Stimulated activated CD4-positive, alpha-beta T cell treated with anti-CD3 and anti-CD28 coated beads, Interleukin-2, amount 100 ng/mL, for 4 hours (primary cell): ENCODE data around the gene CRYGS.
"Not testable (repeated sequence)": the region's sequence is repeated elsewhere in the genome, so short reads cannot be mapped to it uniquely, and the experiment has no call there.

Experiments
- DNase-seq: peaks from one replicate; pipeline ENCODE4 v3.0.0-alpha.2; 2020; ENCODE audit warnings: low read depth

Gene CRYGS

DNA sequence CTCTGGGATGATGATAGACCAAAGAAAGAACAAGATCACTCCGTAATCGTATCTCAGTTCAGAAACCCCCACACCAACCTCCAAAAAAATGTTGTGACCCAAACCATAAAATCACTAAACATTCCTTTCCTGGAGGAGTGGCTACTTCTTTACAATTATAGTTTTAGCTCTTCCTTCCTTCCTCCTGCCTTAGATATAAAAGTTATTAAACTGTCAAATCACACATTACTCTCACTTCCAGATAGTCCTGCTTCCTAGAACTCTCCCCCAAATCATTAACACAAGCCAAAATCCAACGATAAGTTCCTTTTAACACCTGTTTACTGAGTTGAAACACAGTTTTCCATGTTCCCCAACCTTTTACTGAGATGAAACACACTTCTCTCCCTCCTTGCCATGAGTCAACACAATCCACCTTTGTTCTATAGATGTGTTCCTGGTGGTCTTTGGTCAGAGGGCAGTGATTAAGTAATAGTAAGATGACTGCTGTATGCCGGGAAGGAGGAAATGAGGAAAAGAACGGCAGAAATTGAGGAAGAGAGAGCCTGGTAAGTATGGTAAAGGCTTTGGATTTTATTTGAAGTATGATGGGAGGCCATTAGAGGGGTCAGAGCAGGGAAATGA is 8.3 kb upstream of the CRYGS start:
- DNase-seq, result no peak

GRCh38 chr3:186551387-186551786 is 7.2 kb upstream of the CRYGS start:
- no peak for DNase-seq

- DNase-seq, result no peak
Measured at GRCh38 chr3:186549497-186549896, 5.3 kb upstream of the CRYGS start.

DNA sequence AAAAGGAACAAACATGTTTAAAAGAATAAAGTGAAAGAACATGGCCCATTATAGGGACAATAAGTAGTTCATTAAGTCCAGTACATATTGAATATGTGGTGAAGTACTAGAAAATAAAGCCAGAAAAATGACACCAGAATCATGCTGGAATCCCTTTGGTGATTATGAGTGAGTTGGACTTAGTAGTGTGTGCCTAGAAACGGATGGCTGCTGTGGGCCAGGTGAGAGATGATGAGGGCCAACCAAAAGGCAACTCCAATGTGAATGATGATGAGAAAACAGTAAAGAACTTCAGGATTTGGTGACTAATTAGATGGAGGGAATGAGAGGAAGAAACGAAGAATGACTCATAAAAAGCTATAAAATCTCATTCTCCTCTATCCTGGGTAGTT is 3.3 kb downstream of the CRYGS start:
- no peak for DNase-seq

GRCh38 chr3:186540221-186540834 is 3.9 kb downstream of the CRYGS start:
- peak; percentile 79 for DNase-seq

- no peak for DNase-seq
Measured at GRCh38 chr3:186538779-186539178, 5.4 kb downstream of the CRYGS start.

DNA sequence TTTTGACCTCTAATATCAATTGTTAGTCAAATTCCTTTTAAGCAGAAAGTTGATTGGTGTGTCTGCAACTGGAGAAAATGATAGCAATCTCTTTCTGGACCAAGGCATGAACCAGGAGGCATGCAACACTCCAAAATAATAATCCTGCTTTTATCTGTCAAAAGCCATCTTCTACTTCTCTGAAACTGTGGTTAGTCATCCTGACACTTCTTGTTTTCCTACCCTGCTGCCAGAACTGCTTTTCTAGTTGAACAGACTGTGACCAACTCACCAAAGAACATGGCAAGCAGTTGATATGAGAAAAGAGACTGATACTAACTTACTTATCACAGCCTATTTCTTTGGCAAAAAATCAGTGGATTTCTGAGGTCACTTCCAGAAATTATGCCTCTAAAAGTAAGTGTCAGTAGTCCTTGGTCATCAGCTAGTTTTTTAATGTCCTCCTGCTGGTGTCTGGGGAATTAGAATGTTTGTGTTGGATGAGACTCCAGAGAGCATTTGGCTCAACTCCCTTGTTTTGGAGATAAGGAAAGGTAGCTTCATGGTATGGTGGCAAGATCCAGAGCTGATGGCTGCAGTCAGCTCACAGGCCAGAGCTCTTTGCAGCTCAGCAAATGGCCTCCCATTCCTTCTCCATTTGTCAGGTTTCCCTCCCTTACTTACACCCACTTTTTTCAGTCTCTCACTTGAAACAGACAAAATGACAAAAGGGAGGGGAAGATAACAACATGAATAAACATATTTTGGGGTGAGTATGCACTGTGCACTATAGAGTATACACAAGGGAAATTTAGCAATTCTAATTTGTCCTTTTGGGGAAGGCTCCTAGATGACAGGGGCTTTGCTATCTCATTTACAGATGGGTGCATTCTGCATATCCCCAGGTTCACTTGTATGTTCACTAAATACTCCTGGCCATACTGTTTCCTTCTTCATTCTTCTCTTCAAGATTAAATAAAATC is 7.0 kb downstream of the CRYGS start:
- no peak for DNase-seq

DNA sequence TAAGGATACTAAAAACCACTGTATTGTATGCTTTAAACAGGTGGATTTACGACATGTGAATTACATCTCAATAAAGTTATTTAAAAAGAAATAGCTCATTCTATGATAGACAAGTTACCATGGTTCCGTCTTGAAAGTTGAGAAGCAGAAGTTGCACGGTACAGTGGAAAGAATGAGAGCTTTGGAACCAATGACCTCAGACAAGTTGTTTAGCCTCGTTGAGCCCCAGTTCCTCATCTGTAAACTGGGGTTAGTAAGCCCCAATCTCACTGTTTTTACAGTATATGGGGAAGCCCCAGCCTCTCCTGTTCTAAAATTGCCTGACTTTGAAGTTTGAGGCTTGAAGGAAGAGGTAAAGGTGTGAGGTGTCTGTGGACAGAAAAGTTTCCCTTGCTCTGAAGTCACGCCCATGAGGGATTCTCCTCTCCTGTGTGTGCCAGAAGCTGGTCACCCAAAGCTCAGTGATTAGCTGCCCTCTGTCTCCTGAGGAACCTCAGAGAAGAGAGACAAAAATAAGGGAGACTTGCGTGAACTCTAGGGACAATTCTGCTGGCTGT is 10.0 kb downstream of the CRYGS start:
- DNase-seq, result peak; percentile 45

DNA sequence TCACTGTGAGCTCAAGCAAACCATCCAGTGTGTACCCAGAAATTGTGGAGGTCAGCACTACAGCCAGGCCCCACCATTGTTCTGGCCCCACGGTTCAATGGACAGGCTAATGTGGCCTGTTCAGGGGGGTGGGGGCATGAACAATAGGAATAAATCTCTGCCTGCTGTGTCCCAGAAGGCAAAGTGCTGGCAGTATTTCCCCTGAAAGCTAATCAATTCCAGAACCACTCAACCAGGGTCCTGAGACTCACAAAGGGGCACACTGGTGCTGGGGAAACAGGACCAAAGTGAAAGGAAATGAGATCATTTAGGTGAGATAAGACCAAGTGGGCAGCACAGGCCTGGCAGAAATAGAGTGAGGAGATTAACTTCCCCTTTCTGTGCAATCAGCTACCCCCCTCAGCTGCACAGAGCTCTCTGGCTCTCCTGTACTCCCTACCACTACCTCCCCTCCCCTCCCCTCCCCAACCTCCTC is 11.5 kb downstream of the CRYGS start:
- no peak for DNase-seq

DNA sequence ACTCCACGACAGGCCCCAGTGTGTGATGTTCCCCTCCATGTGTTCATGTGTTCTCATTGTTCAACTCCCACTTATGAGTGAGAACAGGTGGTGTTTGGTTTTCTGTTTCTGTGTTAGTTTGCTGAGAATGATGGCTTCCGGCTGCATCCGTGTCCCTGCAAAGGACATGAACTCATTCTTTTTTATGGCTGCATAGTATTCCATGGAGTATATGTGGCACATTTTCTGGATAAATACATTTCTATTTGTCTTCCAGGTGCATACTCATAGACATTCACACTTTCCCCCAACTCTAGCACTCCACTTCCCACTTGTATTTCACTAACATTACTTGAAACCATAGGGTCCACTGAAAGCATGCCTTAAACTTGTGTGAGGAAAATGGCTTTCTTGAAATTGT is 12.5 kb downstream of the CRYGS start:
- not testable (repeated sequence) for DNase-seq

DNA sequence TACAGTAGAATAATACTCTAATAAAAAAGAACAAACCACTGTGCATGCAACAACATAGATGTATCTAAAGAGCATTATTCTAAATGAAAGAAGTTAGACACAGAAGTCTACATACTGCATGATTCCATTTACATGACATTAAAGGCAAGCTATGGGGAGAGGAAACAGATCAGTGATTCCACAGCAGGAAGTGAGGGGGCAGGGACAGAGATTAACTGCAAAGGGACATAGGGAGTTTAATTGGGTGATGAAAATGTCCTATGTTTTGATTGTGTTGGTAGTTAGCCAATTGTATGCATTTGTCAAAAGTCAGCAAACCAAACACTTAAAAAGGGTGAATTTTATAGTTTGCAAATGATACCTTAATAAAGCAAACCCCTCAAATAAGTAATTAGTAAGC is 13.8 kb downstream of the CRYGS start:
- DNase-seq, result no peak

DNA sequence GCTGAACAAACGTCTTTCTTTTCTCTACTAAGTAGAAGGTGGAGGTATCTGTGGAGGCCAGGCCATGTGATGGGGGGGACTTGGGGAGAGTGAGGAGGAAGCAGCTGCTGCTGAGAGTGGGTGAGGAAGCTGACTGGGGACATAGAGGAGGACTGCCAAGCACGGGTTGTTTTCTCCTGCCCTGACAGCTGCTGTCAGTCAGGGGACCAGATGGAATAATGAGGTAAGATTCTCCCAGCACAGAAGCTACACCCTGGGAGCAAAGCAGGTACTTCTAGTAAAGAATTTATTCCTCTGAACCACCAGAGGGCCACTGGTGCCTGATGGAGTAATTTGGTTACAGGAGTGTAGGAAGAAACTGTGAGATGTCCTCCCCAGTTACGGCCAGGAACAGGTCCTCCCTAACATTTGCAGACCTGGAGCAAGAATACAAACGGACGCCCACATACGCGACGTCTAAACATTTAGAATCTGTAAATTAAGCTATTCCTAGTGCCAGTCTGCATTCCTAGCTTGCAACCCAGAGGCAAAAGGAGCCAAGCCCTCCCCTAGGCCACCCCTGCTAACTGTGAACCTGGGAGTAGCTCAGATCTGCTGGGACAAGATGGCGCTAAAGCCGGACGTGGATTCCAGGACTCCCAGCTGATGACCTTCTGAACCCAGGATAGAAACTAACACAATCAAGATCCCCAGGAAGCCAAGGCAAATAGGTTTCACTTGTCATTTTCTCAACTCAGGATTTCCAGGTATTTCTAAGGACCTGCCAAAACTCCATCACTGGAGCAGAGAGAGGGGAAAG is 14.8 kb downstream of the CRYGS start:
- no peak for DNase-seq

DNA sequence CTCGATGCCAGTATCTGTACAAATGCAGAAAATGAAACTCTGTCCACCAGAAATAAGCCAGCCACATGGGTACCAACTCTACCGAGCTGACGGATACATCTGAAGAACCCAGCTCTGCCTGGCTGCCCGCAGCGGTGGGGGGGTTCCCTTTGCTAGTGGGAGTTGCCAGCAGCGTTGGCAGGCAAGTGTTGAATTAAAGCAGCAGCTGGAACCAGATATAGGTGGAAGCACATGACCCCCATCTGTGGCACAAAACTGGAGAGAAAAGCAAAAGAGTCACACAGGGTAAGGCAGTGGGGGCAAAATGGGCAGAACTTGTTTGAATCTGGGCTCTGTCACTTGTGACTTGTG is 17.9 kb downstream of the CRYGS start:
- no peak for DNase-seq

- DNase-seq, result no peak
Measured at GRCh38 chr3:186525369-186526255, 18.6 kb downstream of the CRYGS start.

GRCh38 chr3:186524616-186525015 is 19.6 kb downstream of the CRYGS start:
- no peak for DNase-seq

DNA sequence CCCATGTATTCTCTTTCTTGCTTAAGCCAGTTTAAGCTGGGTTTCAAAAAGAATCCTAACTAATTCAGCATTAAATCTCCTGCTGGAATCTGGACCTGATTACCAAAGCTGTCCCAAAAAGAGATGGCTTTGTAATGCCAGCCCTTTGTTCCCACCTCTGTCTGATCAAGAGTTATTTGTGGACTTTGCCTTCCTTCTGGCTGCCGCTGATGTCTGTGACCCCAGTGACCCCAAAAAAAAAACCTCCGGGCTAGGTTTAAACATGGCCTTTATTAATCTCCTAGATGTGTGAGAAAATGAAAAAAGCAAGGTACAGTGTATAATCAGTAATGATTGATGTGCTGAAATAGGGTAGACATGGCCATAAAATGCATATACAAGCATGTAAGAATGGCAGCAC is 20.7 kb downstream of the CRYGS start:
- DNase-seq, result no peak

GRCh38 chr3:186523022-186523421 is 21.2 kb downstream of the CRYGS start:
- DNase-seq, result no peak

DNA sequence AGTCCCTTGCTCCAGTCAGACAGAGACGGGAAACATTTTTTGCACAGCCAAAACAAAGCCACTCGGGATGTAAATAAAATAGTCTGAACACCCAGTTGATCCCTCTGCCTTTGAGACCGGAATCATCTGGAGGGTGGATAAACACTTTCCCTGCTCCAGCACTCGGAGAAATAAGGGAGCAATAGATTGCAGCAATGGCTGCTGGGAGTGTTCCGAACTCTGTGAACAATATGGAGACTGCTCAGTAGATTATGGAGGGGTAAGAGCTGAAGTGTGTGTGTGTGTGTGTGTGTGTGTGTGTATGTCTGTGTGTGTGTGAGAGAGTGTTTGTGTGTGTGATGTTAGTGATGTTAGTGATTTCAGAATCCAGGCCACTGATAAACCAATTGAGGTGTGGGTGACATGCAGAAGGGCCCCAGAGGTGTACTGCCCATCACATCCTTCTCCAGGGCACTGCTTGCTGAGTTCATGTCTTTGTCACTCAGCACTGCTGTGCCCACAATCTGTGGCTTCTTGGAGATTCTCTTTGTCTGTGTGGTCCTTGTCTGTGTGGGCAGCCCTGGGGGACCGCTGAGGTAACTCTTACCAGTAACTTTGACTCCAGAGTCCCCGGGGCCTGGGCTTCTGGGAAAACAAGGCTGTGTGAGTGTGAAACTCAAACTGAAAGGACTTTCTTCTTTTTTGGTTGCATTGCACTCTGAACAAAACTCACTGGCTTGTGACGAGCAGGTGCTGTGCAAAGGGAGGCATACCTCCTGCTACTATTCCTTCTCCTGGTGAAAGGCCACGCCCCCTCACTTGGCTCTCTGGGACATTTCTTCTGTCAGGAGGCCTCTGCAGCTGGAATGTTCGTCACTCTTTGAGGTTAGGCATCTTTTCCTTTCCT is 23.0 kb downstream of the CRYGS start:
- DNase-seq, result no peak

- DNase-seq, result no peak
Measured at GRCh38 chr3:186520431-186520830, 23.7 kb downstream of the CRYGS start.
